Muscle layer of colon (tissue), 2 donors: ENCODE data around the gene ADAMTS8.

Experiments used
- H3K27ac ChIP-seq: one replicate; pipeline ENCODE4 v1.7.0; 2013; ENCODE audit warnings: low read depth, mild to moderate bottlenecking, low read length, moderate library complexity
- H3K27me3 ChIP-seq, 2 donors: one replicate each; pipeline ENCODE4 v1.7.0; 2013; ENCODE audit warnings: low read length in 2 of 2, mild to moderate bottlenecking in 2 of 2; ENCODE audit not compliant: insufficient read depth in 2 of 2, control insufficient read depth in 1 of 2
- H3K36me3 ChIP-seq: one replicate; pipeline ENCODE4 v1.7.0; 2013; ENCODE audit warnings: mild to moderate bottlenecking, low read length; ENCODE audit not compliant: insufficient read depth
- H3K4me1 ChIP-seq: one replicate; pipeline ENCODE4 v1.7.0; 2013; ENCODE audit warnings: mild to moderate bottlenecking, low read length; ENCODE audit not compliant: insufficient read depth
- H3K4me3 ChIP-seq, 2 donors: one replicate each; pipeline ENCODE4 v1.7.0; 2013; ENCODE audit warnings: low read length in 2 of 2, low read depth in 1 of 2, mild to moderate bottlenecking in 1 of 2, moderate library complexity in 1 of 2
- H3K9ac ChIP-seq: one replicate; pipeline ENCODE4 v1.7.0; 2013; ENCODE audit warnings: low read length
- H3K9me3 ChIP-seq: one replicate; pipeline ENCODE4 v1.7.0; 2013; ENCODE audit warnings: mild to moderate bottlenecking, low read length
- donor health status: abdominal sarcoma.
- donor health status: Adenocarcinoma of cecum.

The ADAMTS8 gene

DNA sequence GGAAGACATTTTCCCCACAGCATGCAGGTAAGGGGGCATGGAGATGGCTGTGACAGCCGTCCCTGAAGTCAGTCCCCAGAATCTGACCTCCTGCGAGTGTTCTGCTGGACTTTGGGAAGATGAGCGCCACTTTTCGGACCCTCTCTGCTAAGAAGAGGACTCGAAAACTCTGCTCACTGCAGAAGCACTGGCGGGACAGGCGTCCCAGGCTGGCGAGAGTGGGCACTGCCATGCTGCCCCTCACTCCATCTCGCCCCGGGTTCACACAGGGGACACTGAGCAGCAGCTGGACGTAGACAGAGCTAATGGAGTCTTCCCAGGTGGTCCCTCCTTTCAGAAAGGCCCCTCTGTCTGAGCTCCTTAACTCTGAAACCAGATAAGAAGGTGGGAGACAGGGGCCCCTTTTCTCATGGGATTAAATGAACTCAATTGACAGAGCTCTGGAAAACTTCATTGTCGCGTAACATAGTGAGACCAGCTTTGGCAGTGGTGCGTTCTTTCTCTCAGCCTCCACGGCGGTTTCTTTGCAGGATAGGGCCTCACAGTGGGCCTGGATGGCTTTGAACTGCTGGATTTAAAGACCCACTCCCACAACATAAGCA is 4.8 kb downstream of the ADAMTS8 start:
- Histone ChIP-seq H3K4me1 (peaks cover 32% of the 10 kb centered on the region), H3K27me3 (peaks cover 0 to 7% of the 10 kb centered on the region in 2 donors), H3K9me3 (no peaks in the 10 kb centered on the region)

GRCh38 chr11:130422251-130422995 is 6.0 kb downstream of the ADAMTS8 start:
- H3K4me1 ChIP-seq, result peaks cover 39% of the 10 kb centered on the region
- H3K27ac ChIP-seq, result no peak overlapping the region
- no peaks in the 10 kb centered on the region for H3K36me3 ChIP-seq
- peaks cover 0 to 2% of the 10 kb centered on the region in 2 donors for H3K27me3 ChIP-seq
- H3K9me3 ChIP-seq, result no peaks in the 10 kb centered on the region
- no peak overlapping the region for H3K9ac ChIP-seq
- no peak overlapping the region for H3K4me3 ChIP-seq

More for the DNA sequence above, 4.8 kb downstream of the ADAMTS8 start:
- H3K4me3 ChIP-seq, result no peak overlapping the region
- H3K9ac ChIP-seq, result no peak overlapping the region
- H3K36me3 ChIP-seq, result no peaks in the 10 kb centered on the region
- no peak overlapping the region for H3K27ac ChIP-seq

DNA sequence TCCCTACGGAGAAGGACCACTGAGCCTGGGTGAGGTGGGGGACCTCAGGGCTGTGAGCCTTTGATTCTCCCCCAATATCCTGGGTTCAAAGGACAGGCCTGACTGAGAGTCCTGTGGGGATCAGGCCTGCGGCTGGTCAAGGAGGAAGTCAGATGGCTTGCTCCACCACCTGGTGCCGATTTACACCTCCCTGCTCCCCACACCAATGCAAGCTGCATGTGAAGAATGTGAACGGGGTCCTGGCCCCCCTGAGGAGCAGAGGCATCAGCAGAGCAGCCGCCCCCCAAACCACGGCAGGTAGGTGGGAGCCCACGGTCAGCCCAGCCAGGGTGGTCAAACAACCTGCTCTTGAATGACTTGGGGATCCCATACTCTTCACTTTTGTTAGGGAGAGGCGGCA is 6.7 kb downstream of the ADAMTS8 start:
- peaks cover 39% of the 10 kb centered on the region for H3K4me1 ChIP-seq
- H3K27me3 ChIP-seq, result no peaks in the 10 kb centered on the region
- peak overlapping the region; percentile 45 for H3K27ac ChIP-seq
- no peak overlapping the region for H3K4me3 ChIP-seq
- peaks cover 2% of the 10 kb centered on the region for H3K36me3 ChIP-seq
- no peaks in the 10 kb centered on the region for H3K9me3 ChIP-seq
- no peak overlapping the region for H3K9ac ChIP-seq

- H3K36me3 ChIP-seq, result peaks cover 6% of the 10 kb centered on the region
- no peak overlapping the region for H3K4me3 ChIP-seq
- H3K27me3 ChIP-seq, result no peaks in the 10 kb centered on the region
- H3K27ac ChIP-seq, result peak overlapping the region; percentile 45
- no peaks in the 10 kb centered on the region for H3K9me3 ChIP-seq
- H3K9ac ChIP-seq, result no peak overlapping the region
- H3K4me1 ChIP-seq, result peaks cover 34% of the 10 kb centered on the region
These were observed 7.2 kb downstream of the ADAMTS8 start for GRCh38 chr11:130421199-130421585.

DNA sequence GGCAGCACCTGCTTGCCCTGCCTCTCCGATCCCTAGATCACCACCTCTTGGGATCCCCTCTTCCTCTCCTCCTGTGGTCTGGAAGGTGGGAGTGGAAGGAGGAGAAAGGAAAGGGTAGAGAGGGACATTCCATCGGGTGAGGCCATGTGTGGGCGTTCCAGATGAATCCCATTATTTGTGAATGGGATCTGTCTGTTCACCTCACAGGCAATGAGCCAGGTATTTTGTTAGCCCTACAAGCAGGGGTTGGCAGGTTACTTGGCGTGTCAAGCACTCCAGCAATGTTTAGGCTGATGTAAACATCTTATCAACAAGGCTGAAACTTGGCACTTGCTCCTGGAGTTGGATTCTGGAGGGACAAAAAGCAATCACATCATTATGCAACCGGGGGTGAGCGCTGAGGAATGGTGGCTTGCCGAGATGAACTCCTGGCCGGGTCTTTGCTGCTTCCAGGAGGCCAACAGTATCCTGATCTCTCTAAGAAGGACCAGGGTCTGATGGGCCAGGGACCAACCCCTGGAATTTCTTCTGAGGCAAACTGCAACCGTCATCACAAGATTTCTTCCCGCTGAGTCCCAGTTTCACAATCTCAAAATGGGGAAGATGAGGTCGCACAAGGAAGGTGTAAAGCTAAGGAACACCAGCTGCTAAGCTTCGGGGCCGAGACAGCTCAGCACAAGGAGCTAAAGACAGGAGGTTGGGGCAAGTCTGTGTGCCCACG is 7.8 kb downstream of the ADAMTS8 start:
- no peak overlapping the region for H3K9ac ChIP-seq
- H3K36me3 ChIP-seq, result peaks cover 6% of the 10 kb centered on the region
- no peaks in the 10 kb centered on the region for H3K9me3 ChIP-seq
- H3K4me1 ChIP-seq, result peaks cover 29% of the 10 kb centered on the region
- H3K27me3 ChIP-seq, result no peaks in the 10 kb centered on the region
- peak overlapping the region; percentile 45 for H3K27ac ChIP-seq
- peak overlapping the region in 1 of 2 donors; percentile 22 for H3K4me3 ChIP-seq

- Histone ChIP-seq H3K9me3 (no peaks in the 10 kb centered on the region), H3K36me3 (peaks cover 10% of the 10 kb centered on the region), H3K9ac (no peak overlapping the region), H3K4me1 (peaks cover 40% of the 10 kb centered on the region), H3K4me3 (no peak overlapping the region), H3K27ac (no peak overlapping the region), H3K27me3 (no peaks in the 10 kb centered on the region)
These were observed 9.7 kb downstream of the ADAMTS8 start for GRCh38 chr11:130418756-130419155.

DNA sequence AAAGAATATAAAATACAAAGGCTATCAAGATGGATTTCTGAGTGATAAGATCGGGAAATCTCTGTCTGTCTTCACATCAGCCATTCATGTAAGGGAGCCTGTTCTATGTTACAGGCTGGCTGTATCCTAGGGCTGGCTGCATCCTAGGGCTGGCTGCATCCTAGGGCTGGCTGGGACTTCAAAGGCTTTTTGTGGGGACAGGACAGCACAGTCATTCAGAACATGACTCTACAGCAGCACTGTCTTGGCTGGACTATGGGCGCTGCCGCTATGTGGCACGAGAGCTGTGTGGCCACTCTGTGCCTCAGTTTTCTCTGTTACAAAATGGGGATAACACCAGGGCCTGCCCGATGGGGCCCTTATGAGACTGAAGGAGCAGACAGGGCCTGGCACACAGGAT is 10.2 kb downstream of the ADAMTS8 start:
- Histone ChIP-seq H3K27ac (no peak overlapping the region), H3K9me3 (no peaks in the 10 kb centered on the region), H3K4me1 (peaks cover 45% of the 10 kb centered on the region), H3K4me3 (no peak overlapping the region), H3K27me3 (no peaks in the 10 kb centered on the region), H3K36me3 (peaks cover 10% of the 10 kb centered on the region), H3K9ac (no peak overlapping the region)

- no peak overlapping the region for H3K27ac ChIP-seq
These were observed 11.5 kb downstream of the ADAMTS8 start for GRCh38 chr11:130416906-130417305.

GRCh38 chr11:130416530-130416882 is 11.9 kb downstream of the ADAMTS8 start:
- H3K9me3 ChIP-seq, result no peaks in the 10 kb centered on the region
- H3K4me1 ChIP-seq, result peaks cover 48% of the 10 kb centered on the region
- no peaks in the 10 kb centered on the region for H3K27me3 ChIP-seq
- no peak overlapping the region for H3K4me3 ChIP-seq
- no peak overlapping the region for H3K27ac ChIP-seq
- peaks cover 10% of the 10 kb centered on the region for H3K36me3 ChIP-seq
- H3K9ac ChIP-seq, result no peak overlapping the region

More at GRCh38 chr11:130416906-130417305, 11.5 kb downstream of the ADAMTS8 start:
- H3K27me3 ChIP-seq, result no peaks in the 10 kb centered on the region
- H3K4me3 ChIP-seq, result no peak overlapping the region
- H3K36me3 ChIP-seq, result peaks cover 10% of the 10 kb centered on the region
- no peaks in the 10 kb centered on the region for H3K9me3 ChIP-seq
- peaks cover 48% of the 10 kb centered on the region for H3K4me1 ChIP-seq
- H3K9ac ChIP-seq, result no peak overlapping the region

DNA sequence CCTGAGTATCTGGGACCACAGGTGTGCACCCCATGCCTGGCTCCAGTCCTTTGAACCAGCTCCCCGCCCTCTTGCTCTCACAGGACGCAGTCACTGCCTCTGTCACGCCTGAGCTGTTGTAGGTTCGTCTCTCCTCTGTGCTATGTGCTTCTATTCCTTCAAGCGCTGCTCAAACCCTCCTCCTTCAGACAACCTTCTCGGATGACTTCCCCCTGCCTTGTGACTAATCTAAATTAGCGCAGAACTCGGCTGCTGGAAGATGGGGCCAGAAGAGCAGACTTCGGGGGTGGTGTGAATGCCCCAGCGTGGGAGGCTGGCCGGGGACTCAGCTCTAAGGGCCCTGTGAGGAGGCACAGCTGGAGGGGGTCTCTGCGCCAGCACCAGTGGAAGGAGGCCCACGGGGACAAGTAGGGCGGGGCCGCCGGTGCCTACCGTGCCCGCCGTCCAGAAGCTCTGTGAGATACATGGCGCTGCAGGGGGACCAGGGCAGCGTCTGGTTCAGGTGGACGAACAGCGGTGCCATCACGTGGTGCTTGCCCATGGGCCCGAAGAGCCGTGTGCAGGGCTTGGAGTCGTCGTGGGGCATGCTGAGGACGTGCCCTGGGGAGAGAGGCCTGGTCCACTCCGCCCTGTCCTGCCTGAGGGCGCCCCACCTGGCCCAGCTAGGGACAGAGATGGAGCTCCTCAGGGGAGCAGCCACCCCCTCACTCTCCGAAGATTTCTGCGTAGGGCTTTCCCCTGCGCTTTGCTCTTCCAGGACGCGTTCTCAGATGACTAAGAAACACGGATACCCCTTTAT is 12.5 kb downstream of the ADAMTS8 start:
- no peak overlapping the region for H3K4me3 ChIP-seq
- H3K9ac ChIP-seq, result no peak overlapping the region
- H3K36me3 ChIP-seq, result peaks cover 10% of the 10 kb centered on the region
- peaks cover 44% of the 10 kb centered on the region for H3K4me1 ChIP-seq
- no peak overlapping the region for H3K27ac ChIP-seq
- no peaks in the 10 kb centered on the region for H3K27me3 ChIP-seq
- no peaks in the 10 kb centered on the region for H3K9me3 ChIP-seq
